SK-N-SH treated with all-trans-retinoic acid at 6 μM for 48 hours (cell line): ENCODE measurements around the gene GSC2.

Source experiments
- ATAC-seq: fragments of 200-7000 bp; cut with Tn5 transposase; 3 replicates; pipeline ENCODE4 v1.9.1; 2020; ENCODE audit warnings: mild to moderate bottlenecking, moderate library complexity
- BACH2 ChIP-seq: fragments of 250-450 bp; sonication (Bioruptor Pico); IDR thresholded peaks from 2 replicates; pipeline ENCODE4 v1.9.0; 2021; ENCODE audit warnings: mild to moderate bottlenecking, borderline replicate concordance
- CREB5 ChIP-seq: fragments of 250-450 bp; sonication (Bioruptor Pico); IDR thresholded peaks from 2 replicates; pipeline ENCODE4 v1.5.1; 2020; ENCODE audit warnings: low read depth, mild to moderate bottlenecking, moderate library complexity
- CSDC2 ChIP-seq: fragments of 250-450 bp; sonication (Bioruptor Pico); IDR thresholded peaks from 2 replicates; pipeline ENCODE4 v1.5.0; 2020; ENCODE audit warnings: mild to moderate bottlenecking, moderate library complexity
- CSRNP3 ChIP-seq: fragments of 250-450 bp; sonication (Bioruptor Pico); IDR thresholded peaks from 2 replicates; pipeline ENCODE4 v1.5.1; 2021; ENCODE audit warnings: mild to moderate bottlenecking, moderate library complexity
- ESRRG ChIP-seq: fragments of 250-450 bp; sonication (Bioruptor Pico); IDR thresholded peaks from 2 replicates; pipeline ENCODE4 v1.6.1; 2021; ENCODE audit warnings: mild to moderate bottlenecking
- GLIS3 ChIP-seq: fragments of 250-450 bp; sonication (Bioruptor Pico); IDR thresholded peaks from 2 replicates; pipeline ENCODE4 v1.5.0; 2020; ENCODE audit warnings: mild to moderate bottlenecking, moderate library complexity
- OSR1 ChIP-seq: fragments of 250-450 bp; sonication (Bioruptor Pico); IDR thresholded peaks from 2 replicates; pipeline ENCODE4 v1.8.0; 2022; ENCODE audit warnings: moderate library complexity, mild to moderate bottlenecking, inconsistent platforms
- PATZ1 ChIP-seq: fragments of 250-450 bp; sonication (Bioruptor Pico); IDR thresholded peaks from 2 replicates; pipeline ENCODE4 v1.8.0; 2020; ENCODE audit warnings: mild to moderate bottlenecking, moderate library complexity, borderline replicate concordance
- RARB ChIP-seq: fragments of 250-450 bp; sonication (Bioruptor Pico); IDR thresholded peaks from 2 replicates; pipeline ENCODE4 v1.8.0; 2021; ENCODE audit warnings: mild to moderate bottlenecking, moderate library complexity
- TCF4 ChIP-seq: fragments of 250-450 bp; sonication (Bioruptor Pico); IDR thresholded peaks from 2 replicates; pipeline ENCODE4 v1.8.0; 2021; ENCODE audit warnings: mild to moderate bottlenecking, moderate library complexity, borderline replicate concordance
- TOX ChIP-seq: fragments of 250-450 bp; sonication (Bioruptor Pico); IDR thresholded peaks from 2 replicates; pipeline ENCODE4 v1.8.0; 2021; ENCODE audit warnings: mild to moderate bottlenecking, moderate library complexity, borderline replicate concordance
- TSHZ2 ChIP-seq: fragments of 250-450 bp; sonication (Bioruptor Pico); IDR thresholded peaks from 2 replicates; pipeline ENCODE4 v1.5.0; 2020; ENCODE audit warnings: mild to moderate bottlenecking, moderate library complexity
- ZFP3 ChIP-seq: fragments of 250-450 bp; sonication (Bioruptor Pico); IDR thresholded peaks from 2 replicates; pipeline ENCODE4 v1.5.0; 2020; ENCODE audit warnings: mild to moderate bottlenecking, moderate library complexity
- ZFP30 ChIP-seq: fragments of 450-650 bp; formaldehyde crosslinking; IDR thresholded peaks from 2 replicates; pipeline ENCODE4 v1.5.0; 2022; ENCODE audit warnings: mild to moderate bottlenecking, moderate library complexity
- ZNF70 ChIP-seq: fragments of 450-650 bp; formaldehyde crosslinking; IDR thresholded peaks from 2 replicates; pipeline ENCODE4 v1.5.0; 2020; ENCODE audit warnings: mild to moderate bottlenecking, moderate library complexity
- ZNF8 ChIP-seq: fragments of 450-650 bp; formaldehyde crosslinking; IDR thresholded peaks from 2 replicates; pipeline ENCODE4 v1.5.0; 2020; ENCODE audit warnings: mild to moderate bottlenecking, moderate library complexity
- TF ChIP-seq, protein P1 (sequence below): fragments of 250-450 bp; sonication (Bioruptor Pico); IDR thresholded peaks from 2 replicates; pipeline ENCODE4 v1.8.0; 2021; ENCODE audit warnings: low read depth, mild to moderate bottlenecking, moderate library complexity, borderline replicate concordance

The GSC2 gene

DNA sequence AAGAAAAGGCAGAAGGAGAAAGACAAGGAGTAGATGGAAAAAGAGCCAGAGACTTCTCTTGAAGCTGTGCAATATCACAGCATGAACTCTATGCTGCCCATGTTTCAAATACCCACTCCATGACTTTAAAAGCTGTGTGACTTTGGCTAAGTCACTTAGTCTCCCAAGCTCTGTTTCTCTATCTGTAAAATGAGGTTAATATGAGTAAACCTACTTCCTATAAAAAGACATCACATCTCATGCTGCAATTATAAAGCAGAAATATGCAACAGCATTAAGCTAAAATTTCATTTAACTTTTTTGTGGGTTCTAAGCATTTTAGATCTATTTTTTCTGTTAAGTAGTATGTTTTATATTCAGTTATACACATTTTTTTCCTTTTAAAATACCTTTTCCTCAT, 39.4 kb downstream of the GSC2 start (continued):
- no peak for TF ChIP-seq CREB5 (CRISPR knock-in tag)
- TF ChIP-seq BACH2, result no peak
- no peak for TF ChIP-seq PATZ1 (CRISPR knock-in tag)
- TF ChIP-seq TOX (CRISPR knock-in tag), result no peak
- TF ChIP-seq RARB (CRISPR knock-in tag), result no peak

DNA sequence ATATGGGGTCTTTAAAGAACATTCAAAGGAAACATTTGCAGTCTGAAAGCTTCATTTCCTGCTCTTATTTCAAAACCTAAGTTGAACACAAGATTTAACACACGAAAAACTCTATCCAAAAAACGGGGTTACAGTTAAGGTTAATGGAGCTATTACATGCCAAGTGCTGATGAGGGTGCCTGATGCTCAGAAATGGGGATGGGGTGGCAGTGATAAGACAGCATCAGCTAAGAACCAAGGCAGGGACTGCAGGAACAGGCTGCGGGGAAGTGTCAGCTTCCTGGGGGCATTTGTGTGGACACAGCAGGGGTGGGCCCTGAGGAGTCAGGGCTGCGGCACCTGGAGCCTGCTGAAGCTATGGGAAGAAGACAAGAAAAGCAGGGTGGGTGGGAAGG, 40.0 kb downstream of the GSC2 start:
- TF ChIP-seq TSHZ2 (CRISPR knock-in tag) (no peak), PATZ1 (CRISPR knock-in tag) (no peak), RARB (CRISPR knock-in tag) (no peak), ZNF8 (CRISPR knock-in tag) (no peak), GLIS3 (CRISPR knock-in tag) (no peak), ZNF70 (CRISPR knock-in tag) (no peak), CSRNP3 (no peak), OSR1 (CRISPR knock-in tag) (no peak), BACH2 (no peak), CSDC2 (no peak), CREB5 (CRISPR knock-in tag) (no peak), ZFP3 (CRISPR knock-in tag) (no peak), ZFP30 (CRISPR knock-in tag) (no peak)
- TF ChIP-seq, protein P1, sequence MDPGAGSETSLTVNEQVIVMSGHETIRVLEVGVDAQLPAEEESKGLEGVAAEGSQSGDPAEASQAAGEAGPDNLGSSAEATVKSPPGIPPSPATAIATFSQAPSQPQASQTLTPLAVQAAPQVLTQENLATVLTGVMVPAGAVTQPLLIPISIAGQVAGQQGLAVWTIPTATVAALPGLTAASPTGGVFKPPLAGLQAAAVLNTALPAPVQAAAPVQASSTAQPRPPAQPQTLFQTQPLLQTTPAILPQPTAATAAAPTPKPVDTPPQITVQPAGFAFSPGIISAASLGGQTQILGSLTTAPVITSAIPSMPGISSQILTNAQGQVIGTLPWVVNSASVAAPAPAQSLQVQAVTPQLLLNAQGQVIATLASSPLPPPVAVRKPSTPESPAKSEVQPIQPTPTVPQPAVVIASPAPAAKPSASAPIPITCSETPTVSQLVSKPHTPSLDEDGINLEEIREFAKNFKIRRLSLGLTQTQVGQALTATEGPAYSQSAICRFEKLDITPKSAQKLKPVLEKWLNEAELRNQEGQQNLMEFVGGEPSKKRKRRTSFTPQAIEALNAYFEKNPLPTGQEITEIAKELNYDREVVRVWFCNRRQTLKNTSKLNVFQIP (CRISPR knock-in tag), result no peak
- TF ChIP-seq, all 23 proteins: peak for 0
- ATAC-seq, result no peak

DNA sequence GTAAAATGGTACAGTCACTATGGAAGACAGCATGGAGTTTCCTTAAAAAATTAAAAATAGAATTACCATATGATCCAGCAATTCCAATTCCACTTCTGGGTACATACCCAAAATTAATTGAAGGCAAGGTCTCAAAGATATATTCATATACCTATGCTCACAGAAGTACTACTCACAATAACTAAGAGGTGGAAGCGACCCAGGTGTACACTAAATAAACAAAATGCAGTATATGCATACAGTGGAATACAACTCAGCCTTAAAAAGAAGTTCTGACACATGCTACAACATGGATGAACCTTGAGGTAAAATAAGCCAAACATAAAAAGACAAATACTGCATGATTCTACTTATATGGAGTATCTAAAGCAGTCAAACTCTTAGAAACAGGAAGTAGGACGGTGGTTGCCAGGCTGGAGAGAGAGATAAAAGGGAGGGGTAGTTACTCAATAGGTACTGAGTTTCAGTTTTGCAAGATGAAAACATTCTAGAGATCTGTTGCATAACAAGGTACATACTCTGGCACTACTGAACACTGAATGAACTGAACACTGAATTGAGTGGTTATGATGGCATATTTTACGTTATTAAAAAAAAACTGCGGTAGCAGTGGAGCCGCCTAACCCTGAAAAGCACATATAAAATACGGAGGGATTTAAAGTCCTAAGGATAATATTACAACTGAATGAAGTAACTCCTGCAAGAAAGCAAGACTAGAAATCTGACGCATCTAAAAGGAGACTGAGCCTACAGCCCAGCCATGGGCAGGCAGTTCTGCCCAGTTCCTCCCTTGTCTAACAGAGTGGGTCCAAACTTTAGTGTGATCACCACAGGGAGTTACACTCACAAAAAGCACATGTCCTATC, 40.7 kb downstream of the GSC2 start:
- TF ChIP-seq TCF4 (no peak), GLIS3 (CRISPR knock-in tag) (no peak), ESRRG (no peak), PATZ1 (CRISPR knock-in tag) (no peak)
- ATAC-seq, result no peak
